GM19328 (cell line): ENCODE results near the gene CNGA3.

ENCODE experiments used
- ATAC-seq: cut with Tn5 transposase; IDR thresholded peaks from one replicate; pipeline ENCODE4 v1.9.1; 2021; ENCODE audit warnings: mild to moderate bottlenecking, moderate library complexity; ENCODE audit not compliant: unreplicated experiment

The CNGA3 gene

DNA sequence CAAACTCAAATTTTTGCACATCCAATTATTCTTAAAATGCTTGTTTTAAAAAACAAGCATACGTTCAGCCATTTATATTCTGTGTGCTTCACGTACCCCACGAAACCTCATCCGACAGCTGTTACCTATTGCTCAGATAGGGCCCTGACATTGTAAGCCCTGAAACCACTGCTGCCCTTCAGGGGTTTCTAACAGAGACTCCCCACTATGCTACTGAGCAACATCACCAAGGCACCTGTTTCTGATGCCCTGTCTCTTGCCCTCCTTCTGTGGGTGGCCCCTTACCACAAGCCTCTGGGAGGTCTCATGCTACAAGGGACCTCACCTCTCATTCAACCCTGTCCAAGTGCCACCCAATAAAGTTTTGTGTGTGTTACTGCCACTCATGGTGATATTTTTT lies 18.5 kb upstream of the CNGA3 start:
- no peak for ATAC-seq

- no peak for ATAC-seq
Measured at GRCh38 chr2:98329549-98329948, 16.7 kb upstream of the CNGA3 start.

GRCh38 chr2:98332989-98333388 lies 13.3 kb upstream of the CNGA3 start:
- no peak for ATAC-seq

- no peak for ATAC-seq
Measured at GRCh38 chr2:98333922-98334321, 12.3 kb upstream of the CNGA3 start.

GRCh38 chr2:98334439-98335078 lies 11.7 kb upstream of the CNGA3 start:
- no peak for ATAC-seq

DNA sequence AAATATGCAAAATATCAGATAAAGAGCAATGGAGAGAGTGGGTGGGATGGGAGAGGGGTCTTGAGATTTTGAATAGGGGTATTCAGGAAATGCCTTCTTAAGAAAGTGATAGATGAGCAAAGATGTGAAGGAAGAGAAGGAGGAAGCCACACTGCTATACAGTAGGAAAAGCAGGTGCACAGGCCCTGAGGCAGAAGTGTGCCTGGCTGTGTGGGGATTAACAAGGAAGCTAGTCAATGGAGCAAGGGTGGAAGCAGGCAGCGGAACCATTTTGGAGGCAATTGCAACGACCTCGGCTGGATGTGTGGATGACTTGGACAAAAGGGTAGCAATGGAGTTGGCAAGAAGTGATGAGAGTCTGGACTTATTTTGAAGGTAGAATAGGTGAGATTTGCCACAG lies 11.0 kb upstream of the CNGA3 start:
- ATAC-seq: no peak

- ATAC-seq: no peak
Measured at GRCh38 chr2:98341241-98341640, 5.0 kb upstream of the CNGA3 start.

DNA sequence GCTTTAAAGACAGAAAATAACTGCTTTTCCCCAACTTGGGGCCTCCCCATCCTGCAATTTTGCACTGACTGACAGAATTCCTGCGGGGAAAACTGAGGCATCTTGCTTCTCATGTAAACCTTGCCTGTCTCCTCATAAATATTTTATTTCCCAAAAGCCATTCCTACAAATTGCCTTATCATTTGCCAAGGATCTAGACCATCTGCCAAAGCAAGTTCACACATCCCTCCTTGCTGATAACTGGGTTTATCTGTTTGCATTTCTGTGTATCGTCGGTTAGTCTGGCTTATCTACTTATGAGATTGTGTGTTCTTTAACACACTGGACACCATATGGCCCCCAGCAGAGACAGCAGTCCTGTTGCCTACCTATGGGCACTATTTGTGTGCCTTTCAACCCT lies 3.0 kb upstream of the CNGA3 start:
- ATAC-seq: no peak

- no peak for ATAC-seq
Measured at GRCh38 chr2:98347298-98348065, 1.2 kb downstream of the CNGA3 start.

- no peak for ATAC-seq
Measured at GRCh38 chr2:98348066-98348561, 1.9 kb downstream of the CNGA3 start.

GRCh38 chr2:98350411-98350810 lies 4.2 kb downstream of the CNGA3 start:
- no peak for ATAC-seq

GRCh38 chr2:98355881-98356280 lies 9.6 kb downstream of the CNGA3 start:
- no peak for ATAC-seq

DNA sequence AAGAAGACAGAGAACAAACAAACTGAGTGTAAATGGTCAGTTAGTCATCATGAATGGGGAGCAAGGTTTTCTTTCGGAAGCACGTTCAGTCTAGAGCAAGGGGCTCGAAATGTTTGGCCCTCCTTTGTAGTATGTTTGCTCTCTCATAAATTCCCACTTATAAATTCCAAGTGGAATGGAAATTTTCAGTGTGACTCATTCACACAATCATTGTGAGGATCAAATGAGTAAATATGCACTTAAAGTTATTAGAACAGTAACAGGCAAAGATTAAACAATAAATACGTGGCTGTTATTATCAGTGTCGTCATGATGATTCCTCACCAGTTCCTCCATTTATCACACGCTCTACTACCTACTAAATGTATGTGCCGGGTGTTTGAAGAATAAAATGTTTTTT lies 10.5 kb downstream of the CNGA3 start:
- no peak for ATAC-seq

DNA sequence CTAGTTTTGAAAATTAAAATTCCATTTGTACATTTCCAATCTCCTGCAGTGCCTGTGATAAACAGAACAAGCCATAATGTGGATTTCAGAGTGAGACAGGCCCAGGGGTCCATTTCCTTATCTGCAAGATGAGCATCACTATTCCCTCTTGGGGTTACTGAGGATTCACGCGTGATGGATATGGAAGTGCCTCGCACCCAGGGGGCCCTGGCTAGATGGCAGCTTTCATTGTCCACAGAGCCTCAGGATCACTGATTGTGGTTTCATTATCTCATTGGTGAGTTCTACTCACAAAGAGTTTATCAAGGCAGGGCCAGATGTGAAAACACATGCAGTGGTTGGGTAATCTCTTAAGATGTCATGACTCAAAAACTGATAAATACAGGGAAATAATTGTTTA lies 11.6 kb downstream of the CNGA3 start:
- ATAC-seq: no peak

DNA sequence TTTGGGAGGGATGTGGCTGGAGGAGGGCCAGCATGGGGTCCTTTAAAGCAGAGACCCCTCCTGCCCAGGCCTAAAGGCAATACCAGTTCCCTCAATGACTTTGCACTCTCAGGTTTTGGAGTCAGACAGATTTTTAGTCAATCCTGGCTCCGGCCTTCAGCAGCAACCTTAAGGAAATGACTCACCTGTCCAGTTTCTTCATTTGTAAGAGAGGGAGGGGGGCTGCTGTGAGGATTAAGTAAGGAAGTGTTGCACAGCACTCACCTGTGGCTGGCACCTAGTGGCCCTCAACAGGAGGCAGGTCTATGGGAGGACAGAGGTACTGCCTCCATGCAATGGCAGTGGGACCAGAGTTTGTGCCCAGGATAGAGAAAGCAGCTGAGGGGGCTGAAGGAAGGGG lies 13.7 kb downstream of the CNGA3 start:
- ATAC-seq: no peak

- ATAC-seq: no peak
Measured at GRCh38 chr2:98367721-98368120, 21.5 kb downstream of the CNGA3 start.

DNA sequence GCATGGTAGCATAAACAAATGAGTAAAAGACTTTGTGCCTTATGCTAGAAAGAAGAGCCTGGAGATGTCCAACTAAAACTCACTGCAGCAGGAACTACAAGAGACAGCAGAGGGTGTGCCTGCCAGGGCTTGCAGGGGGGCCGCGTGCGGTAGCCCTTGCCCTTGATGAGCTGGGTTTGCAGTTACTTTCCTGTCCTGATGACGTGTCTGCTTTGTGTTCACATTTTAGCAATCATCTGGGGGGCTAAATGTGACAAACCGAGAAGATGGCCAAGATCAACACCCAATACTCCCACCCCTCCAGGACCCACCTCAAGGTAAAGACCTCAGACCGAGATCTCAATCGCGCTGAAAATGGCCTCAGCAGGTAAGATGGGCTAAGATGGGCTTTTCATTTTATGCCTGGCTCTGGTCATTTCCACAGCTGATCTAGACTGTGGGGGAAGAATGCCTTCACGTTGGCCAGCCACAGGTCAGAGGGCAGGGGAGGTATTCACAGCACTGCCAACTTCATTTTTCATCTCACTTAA lies 23.5 kb downstream of the CNGA3 start:
- no peak for ATAC-seq

DNA sequence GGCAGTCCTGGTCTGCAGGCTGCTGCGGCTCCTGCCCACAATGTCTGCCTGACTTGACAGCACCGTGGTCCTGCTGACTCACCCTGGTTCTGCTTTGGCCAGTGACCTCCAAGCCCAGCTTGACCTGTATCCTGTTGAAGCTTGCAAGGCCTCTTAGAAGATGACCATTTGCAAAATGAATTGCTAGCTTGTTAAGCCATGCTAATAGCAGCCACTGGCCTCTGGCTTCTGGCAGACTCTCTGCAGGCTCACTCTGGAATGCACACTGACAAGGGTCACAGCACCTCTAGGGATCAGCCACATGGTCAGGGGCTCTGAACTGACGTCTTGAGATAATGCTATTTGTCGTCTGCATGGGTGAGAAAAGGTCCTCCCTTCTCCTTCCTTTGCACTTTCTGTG lies 25.9 kb downstream of the CNGA3 start:
- ATAC-seq: no peak

GRCh38 chr2:98372579-98372978 lies 26.3 kb downstream of the CNGA3 start:
- ATAC-seq: no peak

DNA sequence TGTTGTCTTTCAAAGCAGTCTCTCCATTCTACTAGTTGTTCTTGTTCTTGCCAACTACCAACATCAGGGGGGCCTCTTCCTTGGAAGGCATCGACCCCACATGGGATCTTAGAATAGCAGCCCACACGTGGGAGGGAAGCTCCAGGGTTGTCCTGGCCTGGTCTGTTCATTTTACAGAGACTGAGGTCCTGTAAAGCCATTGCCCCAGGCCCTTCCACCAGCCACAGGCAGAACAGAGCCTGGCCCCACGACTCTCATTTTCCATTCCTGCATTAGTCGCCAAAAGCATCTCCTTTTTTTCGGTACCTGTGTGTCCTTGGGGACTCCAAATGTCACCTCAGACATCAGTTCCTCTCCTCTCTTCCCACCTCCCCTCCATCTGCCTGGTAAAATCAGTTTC lies 28.0 kb downstream of the CNGA3 start:
- ATAC-seq: no peak

- no peak for ATAC-seq
Measured at GRCh38 chr2:98374958-98375570, 28.8 kb downstream of the CNGA3 start.
